ENCODE results near the gene GFM1.

GFM1 gene

DNA sequence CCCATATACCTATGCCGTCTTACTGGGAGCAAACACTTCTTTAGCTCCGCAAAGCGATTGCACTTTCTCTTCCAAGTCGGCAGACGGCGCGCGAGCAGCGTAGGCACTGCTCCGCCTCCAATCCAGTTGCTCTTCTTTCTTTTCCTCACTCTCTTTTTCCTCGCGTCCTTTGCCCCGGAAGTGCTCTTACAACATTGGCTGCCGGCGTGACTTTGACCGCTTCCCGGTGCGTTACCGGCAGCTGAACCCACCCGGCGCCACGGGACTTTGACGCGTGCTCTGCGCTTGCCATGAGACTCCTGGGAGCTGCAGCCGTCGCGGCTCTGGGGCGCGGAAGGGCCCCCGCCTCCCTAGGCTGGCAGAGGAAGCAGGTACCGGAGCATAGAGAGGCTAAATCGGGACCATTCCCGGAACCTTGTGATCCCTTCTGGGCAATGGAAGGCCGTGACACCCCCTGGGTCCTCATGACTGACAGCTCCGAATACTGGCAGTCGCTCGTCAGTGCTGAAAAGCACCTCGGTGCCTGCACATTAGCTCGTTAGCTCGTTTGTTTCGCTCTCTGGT is at the start of gene GFM1:
TSS of gene GFM1 (plus strand) at position 183 of the 564 bp plus-strand sequence. CDS start at position 291, 108 bp downstream.
- peak within 1 kb of the TSS; percentile 95 for H3K4me3 ChIP-seq (ENCODE audit: low read depth, low read length)
- peak; percentile 87 for DNase-seq (ENCODE audit: low read depth)
- TF ChIP-seq, protein P1, sequence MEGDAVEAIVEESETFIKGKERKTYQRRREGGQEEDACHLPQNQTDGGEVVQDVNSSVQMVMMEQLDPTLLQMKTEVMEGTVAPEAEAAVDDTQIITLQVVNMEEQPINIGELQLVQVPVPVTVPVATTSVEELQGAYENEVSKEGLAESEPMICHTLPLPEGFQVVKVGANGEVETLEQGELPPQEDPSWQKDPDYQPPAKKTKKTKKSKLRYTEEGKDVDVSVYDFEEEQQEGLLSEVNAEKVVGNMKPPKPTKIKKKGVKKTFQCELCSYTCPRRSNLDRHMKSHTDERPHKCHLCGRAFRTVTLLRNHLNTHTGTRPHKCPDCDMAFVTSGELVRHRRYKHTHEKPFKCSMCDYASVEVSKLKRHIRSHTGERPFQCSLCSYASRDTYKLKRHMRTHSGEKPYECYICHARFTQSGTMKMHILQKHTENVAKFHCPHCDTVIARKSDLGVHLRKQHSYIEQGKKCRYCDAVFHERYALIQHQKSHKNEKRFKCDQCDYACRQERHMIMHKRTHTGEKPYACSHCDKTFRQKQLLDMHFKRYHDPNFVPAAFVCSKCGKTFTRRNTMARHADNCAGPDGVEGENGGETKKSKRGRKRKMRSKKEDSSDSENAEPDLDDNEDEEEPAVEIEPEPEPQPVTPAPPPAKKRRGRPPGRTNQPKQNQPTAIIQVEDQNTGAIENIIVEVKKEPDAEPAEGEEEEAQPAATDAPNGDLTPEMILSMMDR (IDR thresholded peaks at IDR 0.05; ENCODE audit: low read depth, low read length, missing control alignments) = peak; percentile 99

DNA sequence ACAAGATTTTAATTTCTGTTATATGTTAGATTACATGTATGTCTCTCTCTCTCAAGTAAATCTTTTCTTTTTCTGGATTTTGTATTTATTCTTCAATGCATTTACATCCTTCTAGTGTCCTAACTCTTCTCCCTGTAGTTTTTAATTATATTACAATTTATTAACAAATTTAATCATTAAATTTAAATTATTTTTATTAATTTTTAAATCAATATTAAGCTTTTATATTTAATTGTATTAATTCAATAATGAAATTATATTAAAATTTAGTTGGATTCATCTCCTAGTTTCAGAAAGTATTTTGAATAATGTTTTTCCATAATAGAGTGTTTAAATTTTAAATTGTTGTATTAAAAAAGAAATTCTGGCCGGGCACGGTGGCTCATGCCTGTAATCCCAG is 43.5 kb upstream of the GFM1 start:
- no peak overlapping the region for H3K4me3 ChIP-seq (ENCODE audit: low read depth, low read length)
- TF ChIP-seq, protein P1 (IDR thresholded peaks at IDR 0.05; ENCODE audit: low read depth, low read length, missing control alignments) = no peak
- DNase-seq (ENCODE audit: low read depth) = no peak

DNA sequence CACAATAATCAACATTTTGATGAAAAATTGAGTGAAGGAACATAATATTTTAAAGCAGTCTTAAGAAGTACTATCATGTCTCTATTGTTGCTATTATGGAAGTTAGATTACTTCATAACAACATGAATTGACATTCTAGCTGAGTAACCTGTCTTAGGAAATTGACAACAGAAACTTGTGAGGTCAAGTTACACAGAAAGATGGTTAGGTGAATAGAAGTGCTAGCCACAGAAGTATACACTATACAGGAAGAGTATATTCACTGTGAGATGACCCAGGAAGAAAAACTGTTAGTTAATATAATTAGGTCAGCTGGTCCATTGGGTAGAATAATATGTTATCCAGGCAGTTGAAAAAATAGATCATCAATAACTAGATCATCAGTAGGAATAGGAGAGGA is 42.1 kb upstream of the GFM1 start:
- H3K4me3 ChIP-seq (ENCODE audit: low read depth, low read length) = no peak overlapping the region
- TF ChIP-seq, protein P1 (IDR thresholded peaks at IDR 0.05; ENCODE audit: low read depth, low read length, missing control alignments) = no peak
- DNase-seq (ENCODE audit: low read depth) = no peak

DNA sequence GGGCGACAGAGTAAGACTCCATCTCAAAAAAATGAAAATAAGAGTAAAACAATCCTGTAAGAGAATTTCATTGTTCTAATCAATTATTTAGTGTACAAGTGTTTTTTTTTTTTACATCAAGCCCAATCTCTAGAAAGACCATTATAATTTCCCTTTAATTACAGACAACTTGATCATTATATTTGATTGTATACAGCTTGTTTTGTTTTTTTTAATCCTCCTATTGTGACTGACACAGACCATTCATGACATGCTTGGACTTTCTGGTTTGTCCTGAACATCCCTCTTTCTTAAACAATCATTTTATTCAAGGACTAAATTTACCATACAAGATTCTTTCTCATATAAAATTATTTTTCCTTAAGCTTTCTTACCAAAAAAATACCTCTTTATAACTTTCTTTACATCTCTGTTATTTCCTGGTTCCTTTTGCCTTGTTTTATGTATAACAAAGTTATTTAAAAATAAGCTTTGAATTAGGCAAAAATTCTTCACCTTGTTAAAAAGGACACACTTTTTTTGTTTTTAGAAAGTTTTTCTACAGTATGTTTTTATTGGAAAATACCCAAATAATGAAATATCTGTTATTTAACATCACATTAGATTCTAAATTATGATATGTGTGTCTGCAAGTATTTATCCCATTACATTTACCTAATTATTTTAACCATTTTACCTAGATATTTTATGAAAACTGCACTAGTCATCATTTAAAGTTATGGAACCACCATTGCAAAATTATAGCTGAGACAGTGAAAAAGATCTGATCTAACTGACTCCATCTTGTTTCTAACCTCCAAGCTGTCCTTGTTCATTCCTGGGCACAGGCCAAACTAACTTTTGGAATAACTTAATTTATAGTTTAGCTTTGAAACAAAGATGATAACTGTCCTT is 26.1 kb upstream of the GFM1 start:
- no peak overlapping the region for H3K4me3 ChIP-seq (ENCODE audit: low read depth, low read length)
- no peak for DNase-seq (ENCODE audit: low read depth)
- TF ChIP-seq, protein P1 (IDR thresholded peaks at IDR 0.05; ENCODE audit: low read depth, low read length, missing control alignments) = no peak

DNA sequence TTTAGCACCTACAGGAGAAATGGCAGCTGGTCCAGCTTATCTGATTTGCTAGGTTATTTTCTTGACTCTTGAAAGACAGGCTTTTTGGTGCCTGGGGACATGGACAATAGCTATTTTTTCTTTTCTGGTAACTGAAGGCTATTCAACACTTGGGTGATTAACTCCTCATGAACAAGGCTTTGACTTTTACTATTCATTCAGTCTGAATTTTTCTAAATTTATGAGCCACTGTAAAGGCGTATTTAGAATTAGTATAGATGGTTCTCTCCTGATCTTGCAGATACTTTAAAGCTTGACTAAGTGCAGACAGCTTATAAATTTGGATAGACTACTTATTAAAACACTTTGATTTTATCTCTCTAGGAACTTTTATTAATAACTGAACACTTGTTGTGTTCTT is 18.4 kb upstream of the GFM1 start:
- H3K4me3 ChIP-seq (ENCODE audit: low read depth, low read length) = no peak overlapping the region
- DNase-seq (ENCODE audit: low read depth) = no peak
- TF ChIP-seq, protein P1 (IDR thresholded peaks at IDR 0.05; ENCODE audit: low read depth, low read length, missing control alignments) = no peak

DNA sequence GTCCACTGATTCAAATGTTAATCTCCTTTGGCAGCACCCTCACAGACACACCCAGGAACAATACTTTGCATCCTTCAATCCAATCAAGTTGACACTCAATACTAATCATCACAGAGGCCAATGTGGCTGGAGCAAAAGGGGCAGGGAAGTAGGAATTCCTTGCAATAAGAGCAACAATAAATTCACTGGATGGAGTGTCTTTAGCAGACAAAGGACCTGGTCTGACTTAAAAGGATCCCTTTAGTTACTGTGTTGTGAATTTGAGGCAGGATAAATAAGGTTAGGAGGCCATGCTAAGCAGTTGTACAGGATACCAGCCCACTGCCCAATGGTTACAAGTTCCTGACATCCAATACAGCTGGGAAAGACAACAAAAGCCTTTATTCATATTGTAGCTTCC is 12.3 kb upstream of the GFM1 start:
- H3K4me3 ChIP-seq (ENCODE audit: low read depth, low read length) = no peak overlapping the region
- TF ChIP-seq, protein P1 (IDR thresholded peaks at IDR 0.05; ENCODE audit: low read depth, low read length, missing control alignments) = no peak
- no peak for DNase-seq (ENCODE audit: low read depth)
